Endodermal cell (in vitro differentiated cells): Measurements from ENCODE around the gene ANKDD1B. TPM values are rescaled to one million over a fixed set of nuclear protein-coding genes. Genes with fewer than 3 reads are reported as not detected.

Experiments used
- DNase-seq: peaks from one replicate; pipeline ENCODE4 v3.0.0-alpha.2; 2017
- H3K27ac ChIP-seq: 2 replicates; pipeline ENCODE4 v1.5.1; 2013; ENCODE audit warnings: mild to moderate bottlenecking, low read depth, low read length, moderate library complexity
- H3K27me3 ChIP-seq: 2 replicates; pipeline ENCODE4 v1.6.1; 2013; ENCODE audit warnings: mild to moderate bottlenecking, low read length, moderate library complexity; ENCODE audit not compliant: insufficient read depth, control insufficient read depth, poor library complexity, severe bottlenecking
- H3K36me3 ChIP-seq: 2 replicates; pipeline ENCODE4 v1.7.0; 2013; ENCODE audit warnings: mild to moderate bottlenecking, low read length, moderate library complexity; ENCODE audit not compliant: control insufficient read depth, insufficient read depth
- H3K4me1 ChIP-seq: one replicate; pipeline ENCODE4 v1.7.0; 2013; ENCODE audit warnings: low read length; ENCODE audit not compliant: control insufficient read depth, insufficient read depth
- H3K4me3 ChIP-seq: 2 replicates; pipeline ENCODE4 v1.5.1; 2013; ENCODE audit warnings: mild to moderate bottlenecking, low read length, moderate library complexity
- H3K9ac ChIP-seq: 2 replicates; pipeline ENCODE4 v1.6.1; 2013; ENCODE audit warnings: mild to moderate bottlenecking, low read length, moderate library complexity; ENCODE audit not compliant: poor library complexity, severe bottlenecking; ENCODE audit errors: extremely low read depth
- H3K9me3 ChIP-seq: 2 replicates; pipeline ENCODE4 v1.6.1; 2013; ENCODE audit warnings: mild to moderate bottlenecking, low read length, moderate library complexity; ENCODE audit not compliant: control insufficient read depth
- H3K27ac Mint-ChIP-seq: 2 replicates; pipeline ENCODE4 v1.8.0; 2020; ENCODE audit warnings: mixed read lengths
- H3K27me3 Mint-ChIP-seq: 2 replicates; pipeline ENCODE4 v1.8.0; 2021; ENCODE audit warnings: mild to moderate bottlenecking, mixed read lengths; ENCODE audit not compliant: insufficient read depth
- H3K36me3 Mint-ChIP-seq: 2 replicates; pipeline ENCODE4 v1.8.0; 2020; ENCODE audit warnings: low read depth, mixed read lengths
- H3K4me1 Mint-ChIP-seq: 2 replicates; pipeline ENCODE4 v1.8.0; 2020; ENCODE audit warnings: mixed read lengths
- H3K4me3 Mint-ChIP-seq: 2 replicates; pipeline ENCODE4 v1.8.0; 2020; ENCODE audit warnings: mild to moderate bottlenecking, moderate library complexity, mixed read lengths
- H3K9me3 Mint-ChIP-seq: 2 replicates; pipeline ENCODE4 v1.8.0; 2020; ENCODE audit warnings: mild to moderate bottlenecking, mixed read lengths
- CTCF ChIP-seq: fragments of 200-600 bp; sonication (generic); conservative IDR thresholded peaks from 2 replicates; pipeline ENCODE4 v1.5.0; 2021; ENCODE audit warnings: antibody characterized with exemption, mild to moderate bottlenecking
- WGBS, 2 experiments: methylation state at CpG; one replicate each; pipeline versions ENCODE4 v1.1.5 to v1.1.7; 2013; ENCODE audit warnings: missing lambda C conversion rate in 2 of 2, mixed read lengths in 1 of 2; ENCODE audit not compliant: insufficient coverage in 1 of 2, insufficient read length in 1 of 2; 5-methylcytosine and 5-hydroxymethylcytosine counted together
- total RNA-seq, 2 donors: library from RNA; stranded (reverse); fragmentation: NEBNext Ultra II Directional in 1 of 2; extraction: Animal tissue kit (Norgen Biotek cat#: 25700) in 1 of 2; gene quantifications; 2 replicates in 1 of 2; 3 replicates in 1 of 2; pipeline ENCODE4 v1.2.1, GENCODE V29; 2021

ANKDD1B gene
- total RNA-seq, 2 donors from 2014 or later = 4.6 to 8.6 TPM

GRCh38 chr5:75600535-75600934 lies 10.7 kb upstream of the ANKDD1B start:
- no peaks in the 10 kb centered on the region for H3K9me3 Mint-ChIP-seq
- Histone ChIP-seq H3K27me3 (no peaks in the 10 kb centered on the region), H3K27ac (no peak overlapping the region), H3K4me3 (no peak overlapping the region), H3K4me1 (peaks cover 3% of the 10 kb centered on the region), H3K36me3 (peaks cover 8% of the 10 kb centered on the region), H3K9me3 (no peaks in the 10 kb centered on the region), H3K9ac (no peak overlapping the region)
- H3K4me3 Mint-ChIP-seq = no peak overlapping the region
- no peak for DNase-seq
- H3K36me3 Mint-ChIP-seq = peaks cover 10% of the 10 kb centered on the region
- H3K27ac Mint-ChIP-seq = no peak overlapping the region
- peaks cover 15% of the 10 kb centered on the region for H3K4me1 Mint-ChIP-seq
- TF ChIP-seq CTCF = no peak
- peaks cover 1% of the 10 kb centered on the region for H3K27me3 Mint-ChIP-seq

- TF ChIP-seq CTCF = no peak
- no peak overlapping the region for H3K27ac Mint-ChIP-seq
- peaks cover 17% of the 10 kb centered on the region for H3K4me1 Mint-ChIP-seq
- Histone ChIP-seq H3K9ac (no peak overlapping the region), H3K36me3 (peaks cover 7% of the 10 kb centered on the region), H3K27ac (no peak overlapping the region), H3K4me1 (no peaks in the 10 kb centered on the region), H3K9me3 (no peaks in the 10 kb centered on the region), H3K27me3 (no peaks in the 10 kb centered on the region), H3K4me3 (no peak overlapping the region)
- DNase-seq = no peak
- 92 to 100% methylated on average over 1 of the region's 1 CpG for WGBS, 2 experiments
- peaks cover 10% of the 10 kb centered on the region for H3K36me3 Mint-ChIP-seq
- no peak overlapping the region for H3K4me3 Mint-ChIP-seq
- H3K27me3 Mint-ChIP-seq = peaks cover 1% of the 10 kb centered on the region
- no peaks in the 10 kb centered on the region for H3K9me3 Mint-ChIP-seq
These were observed 9.7 kb upstream of the ANKDD1B start for GRCh38 chr5:75601567-75601966.

- H3K4me1 ChIP-seq = no peaks in the 10 kb centered on the region
- peaks cover 10% of the 10 kb centered on the region for H3K36me3 Mint-ChIP-seq
- no peak for TF ChIP-seq CTCF
- H3K9ac ChIP-seq = no peak overlapping the region
- peaks cover 3% of the 10 kb centered on the region for H3K36me3 ChIP-seq
- H3K4me3 Mint-ChIP-seq = no peak overlapping the region
- H3K4me3 ChIP-seq = no peak overlapping the region
- peaks cover 20% of the 10 kb centered on the region for H3K4me1 Mint-ChIP-seq
- H3K27me3 Mint-ChIP-seq = peaks cover 1% of the 10 kb centered on the region
- H3K27ac Mint-ChIP-seq = no peak overlapping the region
- DNase-seq = no peak
- H3K27me3 ChIP-seq = no peaks in the 10 kb centered on the region
- WGBS, 2 experiments = 88 to 100% methylated on average over 1 to 3 of the region's 3 CpGs
- no peaks in the 10 kb centered on the region for H3K9me3 Mint-ChIP-seq
- H3K27ac ChIP-seq = no peak overlapping the region
- H3K9me3 ChIP-seq = no peaks in the 10 kb centered on the region
These were observed 9.3 kb upstream of the ANKDD1B start for GRCh38 chr5:75601996-75602395.
